ENCODE results near the gene SRMS.

The SRMS gene

DNA sequence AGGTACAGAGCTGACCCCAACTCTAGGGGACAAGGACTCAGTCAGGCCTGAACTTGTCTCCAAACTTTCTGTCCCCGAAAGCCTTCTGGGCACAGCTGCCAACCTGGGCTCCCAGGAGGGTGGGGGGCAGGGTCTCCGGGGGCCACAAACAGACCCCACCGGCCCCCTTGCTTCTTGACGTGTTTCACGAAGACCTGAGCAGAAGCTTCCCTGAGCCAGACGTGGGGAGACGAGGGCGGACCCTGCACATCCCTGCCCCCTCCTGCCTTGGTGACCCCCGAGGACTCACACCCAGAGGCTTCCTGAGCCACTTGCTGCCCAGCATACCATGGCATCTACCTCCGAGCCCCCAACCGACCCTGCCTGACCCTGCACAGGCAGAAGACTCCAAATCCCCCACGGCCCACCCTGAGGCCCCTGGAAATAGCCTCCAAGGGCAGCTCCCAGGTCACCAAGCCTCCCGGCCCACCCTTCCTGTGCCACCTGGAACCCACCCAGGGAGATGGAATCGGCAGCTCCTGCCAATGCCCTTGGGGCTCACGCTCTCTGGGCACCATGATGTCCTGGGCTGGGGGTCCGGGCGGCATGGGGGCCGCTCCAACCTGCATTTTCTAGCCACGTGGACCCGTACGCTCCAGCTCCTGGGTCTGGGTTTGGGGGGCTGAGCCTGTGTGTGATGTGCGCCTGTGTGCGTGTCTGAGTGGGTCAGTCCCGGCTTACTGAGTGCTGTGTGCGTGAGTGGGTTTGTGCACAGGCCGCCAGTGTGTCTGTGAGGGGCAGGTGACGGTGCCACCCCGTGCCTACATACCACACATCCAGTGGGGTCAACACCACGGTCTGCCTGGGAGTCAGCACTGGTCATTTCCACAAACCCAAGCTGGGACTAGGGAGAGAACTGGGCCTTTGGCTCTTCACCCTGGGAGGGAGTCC, 7.8 kb downstream of the SRMS start:
- H3K27ac ChIP-seq (ENCODE audit: low read length), result no peak overlapping the region
- H3K4me2 ChIP-seq (ENCODE audit: low read length), result no peak overlapping the region
- peaks cover 30% of the 10 kb centered on the region for H3K4me1 ChIP-seq (ENCODE audit: low read length)
- no peaks in the 10 kb centered on the region for H3K79me2 ChIP-seq (ENCODE audit: low read length)
- H3K9me3 ChIP-seq (ENCODE audit: insufficient read depth, low read length), result no peaks in the 10 kb centered on the region
- H3K9ac ChIP-seq (ENCODE audit: low read length), result no peak overlapping the region
- TF ChIP-seq, protein P1, sequence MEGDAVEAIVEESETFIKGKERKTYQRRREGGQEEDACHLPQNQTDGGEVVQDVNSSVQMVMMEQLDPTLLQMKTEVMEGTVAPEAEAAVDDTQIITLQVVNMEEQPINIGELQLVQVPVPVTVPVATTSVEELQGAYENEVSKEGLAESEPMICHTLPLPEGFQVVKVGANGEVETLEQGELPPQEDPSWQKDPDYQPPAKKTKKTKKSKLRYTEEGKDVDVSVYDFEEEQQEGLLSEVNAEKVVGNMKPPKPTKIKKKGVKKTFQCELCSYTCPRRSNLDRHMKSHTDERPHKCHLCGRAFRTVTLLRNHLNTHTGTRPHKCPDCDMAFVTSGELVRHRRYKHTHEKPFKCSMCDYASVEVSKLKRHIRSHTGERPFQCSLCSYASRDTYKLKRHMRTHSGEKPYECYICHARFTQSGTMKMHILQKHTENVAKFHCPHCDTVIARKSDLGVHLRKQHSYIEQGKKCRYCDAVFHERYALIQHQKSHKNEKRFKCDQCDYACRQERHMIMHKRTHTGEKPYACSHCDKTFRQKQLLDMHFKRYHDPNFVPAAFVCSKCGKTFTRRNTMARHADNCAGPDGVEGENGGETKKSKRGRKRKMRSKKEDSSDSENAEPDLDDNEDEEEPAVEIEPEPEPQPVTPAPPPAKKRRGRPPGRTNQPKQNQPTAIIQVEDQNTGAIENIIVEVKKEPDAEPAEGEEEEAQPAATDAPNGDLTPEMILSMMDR (IDR thresholded peaks at IDR 0.05; ENCODE audit: low read depth, low read length), result no peak
- no peak for TF ChIP-seq EZH2phosphoT487 (IDR thresholded peaks at IDR 0.05; ENCODE audit: low read depth)
- no peaks in the 10 kb centered on the region for H3K36me3 ChIP-seq (replicated peaks; ENCODE audit: low read depth, low read length)
- H3K4me3 ChIP-seq (ENCODE audit: low read length), result no peak overlapping the region
- H2AFZ ChIP-seq (ENCODE audit: low read depth, low read length), result no peak overlapping the region
- peaks cover 14% of the 10 kb centered on the region for H3K27me3 ChIP-seq (ENCODE audit: low read depth, low read length)
- no peaks in the 10 kb centered on the region for H4K20me1 ChIP-seq (ENCODE audit: insufficient read depth, low read length)

GRCh38 chr20:63539092-63539430, 8.5 kb downstream of the SRMS start:
- Histone ChIP-seq H3K27me3 (ENCODE audit: low read depth, low read length) (peaks cover 8% of the 10 kb centered on the region), H3K4me2 (ENCODE audit: low read length) (0 out of 2 replicates have a peak overlapping the region, but pooled peaks have one; percentile 76), H3K9ac (ENCODE audit: low read length) (no peak overlapping the region), H4K20me1 (ENCODE audit: insufficient read depth, low read length) (no peaks in the 10 kb centered on the region), H3K27ac (ENCODE audit: low read length) (no peak overlapping the region), H3K79me2 (ENCODE audit: low read length) (no peaks in the 10 kb centered on the region), H3K9me3 (ENCODE audit: insufficient read depth, low read length) (no peaks in the 10 kb centered on the region), H3K36me3 (replicated peaks; ENCODE audit: low read depth, low read length) (no peaks in the 10 kb centered on the region), H3K4me3 (ENCODE audit: low read length) (no peak overlapping the region), H3K4me1 (ENCODE audit: low read length) (peaks cover 30% of the 10 kb centered on the region), H2AFZ (ENCODE audit: low read depth, low read length) (no peak overlapping the region)
- TF ChIP-seq, protein P1 (IDR thresholded peaks at IDR 0.05; ENCODE audit: low read depth, low read length), result no peak
- no peak for TF ChIP-seq EZH2phosphoT487 (IDR thresholded peaks at IDR 0.05; ENCODE audit: low read depth)

- H3K27ac ChIP-seq (ENCODE audit: low read length), result no peak overlapping the region
- no peaks in the 10 kb centered on the region for H3K79me2 ChIP-seq (ENCODE audit: low read length)
- peaks cover 2% of the 10 kb centered on the region; the same call in 1 of the 2 replicates for H3K27me3 ChIP-seq (ENCODE audit: low read depth, low read length)
- H3K36me3 ChIP-seq (replicated peaks; ENCODE audit: low read depth, low read length), result no peaks in the 10 kb centered on the region
- peak overlapping the region; percentile 76 for H3K4me2 ChIP-seq (ENCODE audit: low read length)
- no peak for TF ChIP-seq EZH2phosphoT487 (IDR thresholded peaks at IDR 0.05; ENCODE audit: low read depth)
- H3K4me3 ChIP-seq (ENCODE audit: low read length), result peak overlapping the region; percentile 84
- H3K9ac ChIP-seq (ENCODE audit: low read length), result peak overlapping the region; percentile 48
- H2AFZ ChIP-seq (ENCODE audit: low read depth, low read length), result peak overlapping the region; percentile 46
- no peaks in the 10 kb centered on the region for H4K20me1 ChIP-seq (ENCODE audit: insufficient read depth, low read length)
- H3K4me1 ChIP-seq (ENCODE audit: low read length), result peaks cover 30% of the 10 kb centered on the region
- H3K9me3 ChIP-seq (ENCODE audit: insufficient read depth, low read length), result no peaks in the 10 kb centered on the region
These were observed 9.1 kb downstream of the SRMS start for GRCh38 chr20:63538204-63539091.

GRCh38 chr20:63537525-63538203, 9.9 kb downstream of the SRMS start:
- Histone ChIP-seq H3K79me2 (ENCODE audit: low read length) (no peaks in the 10 kb centered on the region), H3K9me3 (ENCODE audit: insufficient read depth, low read length) (no peaks in the 10 kb centered on the region), H3K4me2 (ENCODE audit: low read length) (peak overlapping the region; percentile 90), H3K4me1 (ENCODE audit: low read length) (peaks cover 24% of the 10 kb centered on the region), H2AFZ (ENCODE audit: low read depth, low read length) (0 out of 2 replicates have a peak overlapping the region, but pooled peaks have one; percentile 37), H3K9ac (ENCODE audit: low read length) (peak overlapping the region; percentile 81), H3K4me3 (ENCODE audit: low read length) (peak overlapping the region; percentile 84), H3K27me3 (ENCODE audit: low read depth, low read length) (no peaks in the 10 kb centered on the region), H3K36me3 (replicated peaks; ENCODE audit: low read depth, low read length) (no peaks in the 10 kb centered on the region), H3K27ac (ENCODE audit: low read length) (peak overlapping the region; percentile 75), H4K20me1 (ENCODE audit: insufficient read depth, low read length) (no peaks in the 10 kb centered on the region)
- TF ChIP-seq, protein P1 (IDR thresholded peaks at IDR 0.05; ENCODE audit: low read depth, low read length), result peak; percentile 81
- no peak for TF ChIP-seq EZH2phosphoT487 (IDR thresholded peaks at IDR 0.05; ENCODE audit: low read depth)

Measured in OCI-LY3 (cell line).